Upper lobe of right lung (tissue), 1 donor: ENCODE results near the gene MAMSTR. TPM values are rescaled to one million over a fixed set of nuclear protein-coding genes. Genes with fewer than 3 reads are reported as not detected.
A peak's percentile ranks its signal among the peaks of the same experiment; 100 is the strongest.

Experiments
- ATAC-seq: fragments of 200-7000 bp; cut with Tn5 transposase; one replicate; pipeline ENCODE4 v1.9.1; 2020; ENCODE audit warnings: mild to moderate bottlenecking, moderate library complexity
- DNase-seq: peaks from one replicate; pipeline ENCODE4 v3.0.0-alpha.2; 2020
- H3K27ac ChIP-seq: fragments of 200-600 bp; one replicate; pipeline ENCODE4 v1.8.0; 2022
- H3K27me3 ChIP-seq: fragments of 200-600 bp; one replicate; pipeline ENCODE4 v1.8.0; 2022; ENCODE audit warnings: mild to moderate bottlenecking
- H3K36me3 ChIP-seq: fragments of 200-600 bp; one replicate; pipeline ENCODE4 v1.8.0; 2022
- H3K4me1 ChIP-seq: fragments of 200-600 bp; one replicate; pipeline ENCODE4 v1.8.0; 2022
- H3K4me3 ChIP-seq: fragments of 200-600 bp; one replicate; pipeline ENCODE4 v1.8.0; 2022; ENCODE audit warnings: mild to moderate bottlenecking
- H3K9me3 ChIP-seq: fragments of 200-600 bp; one replicate; pipeline ENCODE4 v1.8.0; 2022
- intact Hi-C: fragments of 100-400 bp; cut with DNase I; formaldehyde crosslinking; loops from one replicate; pipeline ENCODE4 v1.11.0; 2022
- total RNA-seq: library from RNA; stranded (reverse); fragmentation: NEBNext Ultra II Directional; extraction: Animal tissue kit (Norgen Biotek cat#: 25700); gene quantifications from one replicate; pipeline ENCODE4 v1.2.1, GENCODE V29; 2021
- TF ChIP-seq, protein P1 (sequence below): fragments of 200-600 bp; IDR thresholded peaks from one replicate; pipeline ENCODE4 v1.8.0; 2022; ENCODE audit warnings: antibody characterized with exemption
- donor health status: DM: no; HTN: yes; CAD: no; lungs with severe emphysema.

MAMSTR gene
- total RNA-seq, 1 donor from 2014 or later: 1.2 TPM

DNA sequence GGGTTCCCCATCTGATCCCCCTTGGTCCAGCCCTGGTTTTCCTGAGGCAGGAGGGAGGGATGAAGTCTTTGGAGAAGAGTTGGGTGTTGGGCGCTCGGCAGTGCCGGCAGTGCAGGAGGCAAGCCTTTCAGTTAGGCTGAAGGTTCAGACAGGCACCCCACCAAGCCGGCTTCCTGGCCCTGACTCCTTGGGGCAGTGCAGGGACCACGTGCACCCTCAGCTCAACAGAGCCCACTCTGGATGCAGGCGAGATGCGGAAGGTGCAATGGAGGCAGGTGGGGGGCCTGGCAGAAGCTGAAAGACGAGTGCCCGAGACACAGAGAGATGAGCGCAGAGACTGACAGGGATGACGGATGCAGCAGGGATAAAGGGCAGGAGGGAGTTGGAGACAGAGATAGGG is 11.1 kb downstream of the MAMSTR start:
- DNase-seq (no peak), ATAC-seq (no peak)
- TF ChIP-seq, protein P1, sequence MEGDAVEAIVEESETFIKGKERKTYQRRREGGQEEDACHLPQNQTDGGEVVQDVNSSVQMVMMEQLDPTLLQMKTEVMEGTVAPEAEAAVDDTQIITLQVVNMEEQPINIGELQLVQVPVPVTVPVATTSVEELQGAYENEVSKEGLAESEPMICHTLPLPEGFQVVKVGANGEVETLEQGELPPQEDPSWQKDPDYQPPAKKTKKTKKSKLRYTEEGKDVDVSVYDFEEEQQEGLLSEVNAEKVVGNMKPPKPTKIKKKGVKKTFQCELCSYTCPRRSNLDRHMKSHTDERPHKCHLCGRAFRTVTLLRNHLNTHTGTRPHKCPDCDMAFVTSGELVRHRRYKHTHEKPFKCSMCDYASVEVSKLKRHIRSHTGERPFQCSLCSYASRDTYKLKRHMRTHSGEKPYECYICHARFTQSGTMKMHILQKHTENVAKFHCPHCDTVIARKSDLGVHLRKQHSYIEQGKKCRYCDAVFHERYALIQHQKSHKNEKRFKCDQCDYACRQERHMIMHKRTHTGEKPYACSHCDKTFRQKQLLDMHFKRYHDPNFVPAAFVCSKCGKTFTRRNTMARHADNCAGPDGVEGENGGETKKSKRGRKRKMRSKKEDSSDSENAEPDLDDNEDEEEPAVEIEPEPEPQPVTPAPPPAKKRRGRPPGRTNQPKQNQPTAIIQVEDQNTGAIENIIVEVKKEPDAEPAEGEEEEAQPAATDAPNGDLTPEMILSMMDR: no peak
- H3K9me3 ChIP-seq: no peaks in the 10 kb centered on the region
- no peaks in the 10 kb centered on the region for H3K27me3 ChIP-seq
- H3K4me1 ChIP-seq: peaks cover 6% of the 10 kb centered on the region
- no peak overlapping the region for H3K27ac ChIP-seq
- intact Hi-C loops: no loop called here
- H3K36me3 ChIP-seq: no peaks in the 10 kb centered on the region
- no peak overlapping the region for H3K4me3 ChIP-seq

DNA sequence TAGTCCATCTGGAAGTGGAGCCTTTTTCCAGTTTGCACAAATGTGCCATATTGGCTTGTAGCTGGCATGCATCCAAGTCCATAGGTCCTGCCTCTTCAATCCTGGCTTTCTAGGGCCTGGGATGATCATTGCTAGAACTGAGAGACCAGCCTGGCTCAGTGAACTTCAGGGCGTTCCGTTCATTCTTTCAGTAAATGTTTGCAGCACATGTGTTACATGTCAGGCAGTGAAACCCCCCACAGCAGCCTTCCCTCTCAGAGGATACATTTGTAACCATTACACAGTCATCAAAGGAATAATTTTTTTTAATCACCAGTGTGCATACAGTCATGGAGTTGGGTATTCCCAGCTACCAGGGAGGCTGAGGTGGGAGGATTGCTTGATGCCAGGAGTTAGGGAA is 14.1 kb downstream of the MAMSTR start:
- intact Hi-C loops: no loop called here
- Histone ChIP-seq H3K4me1 (no peaks in the 10 kb centered on the region), H3K27me3 (no peaks in the 10 kb centered on the region), H3K4me3 (no peak overlapping the region), H3K9me3 (no peaks in the 10 kb centered on the region), H3K36me3 (no peaks in the 10 kb centered on the region), H3K27ac (no peak overlapping the region)
- ATAC-seq (no peak), DNase-seq (no peak)
- TF ChIP-seq, protein P1: no peak

DNA sequence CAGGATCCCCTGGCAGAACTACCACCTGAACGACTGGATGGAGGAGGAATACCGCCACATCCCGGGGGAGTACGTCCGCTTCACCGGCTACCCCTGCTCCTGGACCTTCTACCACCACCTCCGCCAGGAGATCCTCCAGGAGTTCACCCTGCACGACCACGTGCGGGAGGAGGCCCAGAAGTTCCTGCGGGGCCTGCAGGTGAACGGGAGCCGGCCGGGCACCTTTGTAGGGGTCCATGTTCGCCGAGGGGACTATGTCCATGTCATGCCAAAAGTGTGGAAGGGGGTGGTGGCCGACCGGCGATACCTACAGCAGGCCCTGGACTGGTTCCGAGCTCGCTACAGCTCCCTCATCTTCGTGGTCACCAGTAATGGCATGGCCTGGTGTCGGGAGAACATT is 16.2 kb downstream of the MAMSTR start:
- H3K27ac ChIP-seq: no peak overlapping the region
- intact Hi-C loops: no loop called here
- no peaks in the 10 kb centered on the region for H3K36me3 ChIP-seq
- TF ChIP-seq, protein P1: no peak
- DNase-seq (no peak), ATAC-seq (peak; percentile 14)
- no peaks in the 10 kb centered on the region for H3K9me3 ChIP-seq
- H3K27me3 ChIP-seq: no peaks in the 10 kb centered on the region
- peaks cover under 1% of the 10 kb centered on the region for H3K4me1 ChIP-seq
- no peak overlapping the region for H3K4me3 ChIP-seq

DNA sequence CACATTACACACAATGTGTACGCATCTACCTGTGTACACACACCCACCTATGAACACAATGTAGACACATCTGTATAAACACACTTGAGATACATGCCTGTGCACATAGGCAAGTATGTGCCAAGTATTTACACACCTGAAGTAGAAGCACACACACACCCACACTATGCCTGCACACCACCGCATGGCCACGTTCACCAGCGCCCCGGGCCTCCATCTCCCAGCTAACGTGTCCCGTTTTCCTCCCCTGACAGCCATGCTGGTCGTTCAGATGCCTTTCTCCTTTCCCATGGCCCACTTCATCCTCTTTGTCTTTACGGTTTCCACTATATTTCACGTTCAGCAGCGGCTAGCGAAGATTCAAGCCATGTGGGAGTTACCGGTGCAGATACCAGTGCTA is 16.8 kb downstream of the MAMSTR start:
- Histone ChIP-seq H3K4me1 (peaks cover 4% of the 10 kb centered on the region), H3K9me3 (no peaks in the 10 kb centered on the region), H3K27me3 (no peaks in the 10 kb centered on the region), H3K27ac (no peak overlapping the region), H3K4me3 (no peak overlapping the region), H3K36me3 (no peaks in the 10 kb centered on the region)
- no peak for DNase-seq
- ATAC-seq: no peak
- intact Hi-C loops: no loop called here
- TF ChIP-seq, protein P1: no peak

DNA sequence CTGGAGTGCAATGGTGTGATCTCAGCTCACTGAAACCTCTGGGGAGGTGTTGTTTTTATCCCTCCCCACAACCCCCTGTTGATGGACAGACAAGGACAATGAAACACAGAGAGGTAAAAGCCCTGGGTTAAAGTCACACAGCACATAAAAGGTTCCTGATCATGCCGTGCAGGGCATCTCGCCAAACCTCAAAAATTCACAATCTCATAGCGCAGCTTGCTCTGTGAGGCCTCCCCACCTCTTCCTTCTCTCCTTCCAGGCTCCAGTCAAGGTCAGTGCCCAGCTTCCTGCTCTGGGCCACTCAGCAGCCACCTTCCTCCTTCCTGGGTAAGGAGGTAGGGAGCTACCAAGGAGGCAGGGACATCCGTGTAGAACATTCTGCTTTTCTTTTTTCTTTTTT is 21.5 kb downstream of the MAMSTR start:
- DNase-seq (no peak), ATAC-seq (peak; percentile 70)
- Histone ChIP-seq H3K36me3 (no peaks in the 10 kb centered on the region), H3K27me3 (no peaks in the 10 kb centered on the region), H3K4me3 (no peak overlapping the region), H3K27ac (peak overlapping the region; percentile 24), H3K9me3 (no peaks in the 10 kb centered on the region), H3K4me1 (peaks cover 11% of the 10 kb centered on the region)
- TF ChIP-seq, protein P1: no peak
- intact Hi-C loops: no loop called here

DNA sequence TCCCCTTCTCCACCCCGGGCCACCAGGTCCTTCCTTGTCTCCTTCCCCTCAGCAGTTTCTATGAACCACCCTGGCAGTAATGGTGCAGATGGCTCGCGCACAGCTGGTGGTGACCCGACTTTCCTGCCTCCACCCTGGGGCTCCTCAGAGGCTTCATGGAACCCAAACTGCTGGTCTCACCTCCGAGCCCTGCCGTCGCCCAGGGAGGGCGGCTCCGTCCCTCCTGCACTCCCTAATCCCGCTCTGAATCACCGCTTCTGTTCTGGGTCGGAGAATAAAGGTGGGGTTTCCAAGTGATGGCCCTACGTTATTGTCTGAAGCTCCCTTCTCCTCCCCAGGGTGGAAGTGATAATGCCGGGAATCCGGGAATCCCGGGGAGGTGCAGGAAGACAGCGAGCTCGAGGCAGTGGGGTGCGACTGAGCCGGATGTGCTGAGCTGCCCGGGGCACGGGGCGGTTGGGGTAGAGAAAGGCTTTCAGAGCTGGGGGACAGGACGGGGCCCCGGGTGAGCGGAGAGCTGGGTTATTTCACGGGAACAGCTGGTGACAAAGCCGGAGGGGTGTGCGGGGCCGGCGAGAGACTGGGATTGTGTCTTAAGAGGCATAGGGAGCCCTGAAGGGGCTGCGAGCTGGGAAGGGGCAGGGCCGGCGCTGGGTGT is 23.0 kb downstream of the MAMSTR start:
- no peaks in the 10 kb centered on the region for H3K27me3 ChIP-seq
- peak overlapping the region; percentile 24 for H3K27ac ChIP-seq
- ATAC-seq (peak; percentile 42), DNase-seq (no peak)
- intact Hi-C loops: no loop called here
- peak overlapping the region; percentile 35 for H3K4me3 ChIP-seq
- TF ChIP-seq, protein P1: no peak
- H3K4me1 ChIP-seq: peaks cover 11% of the 10 kb centered on the region
- H3K36me3 ChIP-seq: no peaks in the 10 kb centered on the region
- H3K9me3 ChIP-seq: no peaks in the 10 kb centered on the region
